Mucosa of descending colon (tissue), 3 donors: ENCODE results near the gene SLC19A3. TPM values are rescaled to one million over a fixed set of nuclear protein-coding genes. Genes with fewer than 3 reads are reported as not detected.
A peak's percentile ranks its signal among the peaks of the same experiment; 100 is the strongest.

Experiments
- ATAC-seq: fragments of 200-7000 bp; cut with Tn5 transposase; one replicate; pipeline ENCODE4 v1.9.1; 2020; ENCODE audit warnings: mild to moderate bottlenecking, moderate library complexity
- DNase-seq, 3 donors: peaks; one replicate each; pipeline ENCODE4 v3.0.0-alpha.2; 2020
- H3K36me3 ChIP-seq: fragments of 200-600 bp; one replicate; pipeline ENCODE4 v1.8.0; 2021; ENCODE audit warnings: low read depth, mild to moderate bottlenecking
- H3K4me1 ChIP-seq: fragments of 200-600 bp; one replicate; pipeline ENCODE4 v1.8.0; 2021; ENCODE audit warnings: low read depth, mild to moderate bottlenecking
- H3K4me3 ChIP-seq: fragments of 200-600 bp; one replicate; pipeline ENCODE4 v1.8.0; 2021; ENCODE audit warnings: mild to moderate bottlenecking
- H3K9me3 ChIP-seq: fragments of 200-600 bp; one replicate; pipeline ENCODE4 v1.8.0; 2021; ENCODE audit warnings: mild to moderate bottlenecking
- intact Hi-C, 2 donors: fragments of 100-400 bp; cut with DNase I in 1 of 2; cut with micrococcal nuclease in 1 of 2; formaldehyde crosslinking; loops; one replicate each; pipeline versions ENCODE4 v1.11.0 to v1.11.1; 2022; cut with DNase I, micrococcal nuclease
- total RNA-seq, 3 donors: library from RNA; stranded (reverse); fragmentation: NEBNext Ultra II Directional in 2 of 3; extraction: Animal tissue kit (Norgen Biotek cat#: 25700) in 2 of 3; gene quantifications; one replicate each; pipeline versions ENCODE4 v1.2.1 to v1.2.4, GENCODE V29; 2021 to 2023
- TF ChIP-seq, protein P1 (sequence below): fragments of 200-600 bp; IDR thresholded peaks from one replicate; pipeline ENCODE4 v1.8.0; 2022; ENCODE audit warnings: antibody characterized with exemption, mild to moderate bottlenecking
- donor health status: DM: no; HTN: no; CAD: no; lungs with moderate emphysema.
- donor health status: DM: no; HTN: no; CAD: no.
- donor health status: DM: no; HTN: yes; CAD: no.

Gene SLC19A3
- total RNA-seq, 3 donors from 2014 or later: 4.5 to 28.8 (median 21.6) TPM

DNA sequence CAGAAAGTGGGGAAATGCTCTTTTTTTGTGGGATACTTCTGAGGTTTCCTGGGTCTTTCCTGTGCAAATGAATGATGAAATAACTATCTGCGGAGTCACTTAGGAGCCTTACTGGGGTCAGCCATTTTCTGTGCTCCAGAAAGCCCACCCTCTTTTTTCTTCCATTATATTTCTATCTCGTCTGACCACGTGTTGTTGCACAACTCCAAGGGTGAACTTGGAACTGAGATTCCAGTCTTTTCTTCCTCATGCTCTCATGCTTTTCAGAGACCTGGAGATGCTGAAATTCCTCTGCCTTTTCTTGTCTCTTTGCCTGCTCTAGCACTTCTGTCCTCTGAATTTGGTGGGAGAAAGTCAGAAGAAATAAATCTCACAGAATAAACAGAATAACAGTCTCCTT is 56.0 kb downstream of the SLC19A3 start:
- Histone ChIP-seq H3K4me1 (no peaks in the 10 kb centered on the region), H3K4me3 (no peak overlapping the region), H3K36me3 (no peaks in the 10 kb centered on the region), H3K9me3 (no peaks in the 10 kb centered on the region)
- TF ChIP-seq, protein P1, sequence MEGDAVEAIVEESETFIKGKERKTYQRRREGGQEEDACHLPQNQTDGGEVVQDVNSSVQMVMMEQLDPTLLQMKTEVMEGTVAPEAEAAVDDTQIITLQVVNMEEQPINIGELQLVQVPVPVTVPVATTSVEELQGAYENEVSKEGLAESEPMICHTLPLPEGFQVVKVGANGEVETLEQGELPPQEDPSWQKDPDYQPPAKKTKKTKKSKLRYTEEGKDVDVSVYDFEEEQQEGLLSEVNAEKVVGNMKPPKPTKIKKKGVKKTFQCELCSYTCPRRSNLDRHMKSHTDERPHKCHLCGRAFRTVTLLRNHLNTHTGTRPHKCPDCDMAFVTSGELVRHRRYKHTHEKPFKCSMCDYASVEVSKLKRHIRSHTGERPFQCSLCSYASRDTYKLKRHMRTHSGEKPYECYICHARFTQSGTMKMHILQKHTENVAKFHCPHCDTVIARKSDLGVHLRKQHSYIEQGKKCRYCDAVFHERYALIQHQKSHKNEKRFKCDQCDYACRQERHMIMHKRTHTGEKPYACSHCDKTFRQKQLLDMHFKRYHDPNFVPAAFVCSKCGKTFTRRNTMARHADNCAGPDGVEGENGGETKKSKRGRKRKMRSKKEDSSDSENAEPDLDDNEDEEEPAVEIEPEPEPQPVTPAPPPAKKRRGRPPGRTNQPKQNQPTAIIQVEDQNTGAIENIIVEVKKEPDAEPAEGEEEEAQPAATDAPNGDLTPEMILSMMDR: no peak
- intact Hi-C loops: loop anchor here in 1 of 2 donors (5.0 to 10.0 kb wide), 2 partner anchors 105 to 223 kb away; no protein-coding TSS in a partner anchor
- DNase-seq (no peak), ATAC-seq (no peak)

DNA sequence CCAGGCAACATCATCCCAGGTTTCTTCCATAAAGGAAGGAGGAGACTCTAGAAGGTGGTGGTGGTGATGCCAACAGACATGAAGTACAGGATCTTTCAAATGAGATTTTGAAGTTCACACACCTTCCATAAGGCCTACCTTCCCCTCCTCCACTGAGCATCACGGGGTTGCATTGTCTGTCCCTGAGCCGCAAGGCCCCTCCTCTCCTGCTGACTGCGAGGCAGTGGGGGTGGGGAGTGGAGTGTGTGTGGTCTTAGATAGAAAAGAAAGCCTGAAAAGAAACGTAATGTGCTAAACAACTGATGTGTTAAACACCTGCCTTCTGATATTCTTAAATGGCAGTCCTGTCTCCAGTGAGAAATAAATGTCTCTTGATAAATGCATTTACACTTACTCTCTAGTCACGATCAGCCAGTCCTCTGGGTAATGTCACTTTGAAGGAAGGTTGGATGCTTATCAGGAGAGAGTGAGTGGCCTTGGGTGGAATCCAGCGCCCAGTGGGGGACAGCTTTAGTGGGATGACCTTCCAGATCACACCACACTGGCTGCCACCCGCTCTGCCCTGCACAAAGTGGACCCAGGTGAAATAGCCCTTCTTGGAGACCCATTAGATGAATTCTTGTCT is 56.7 kb downstream of the SLC19A3 start:
- DNase-seq (no peak), ATAC-seq (no peak)
- H3K4me3 ChIP-seq: no peak overlapping the region
- H3K36me3 ChIP-seq: no peaks in the 10 kb centered on the region
- H3K4me1 ChIP-seq: no peaks in the 10 kb centered on the region
- intact Hi-C loops: loop anchor here in 1 of 2 donors (5.0 to 10.0 kb wide), 2 partner anchors 106 to 224 kb away; no protein-coding TSS in a partner anchor
- TF ChIP-seq, protein P1: no peak
- H3K9me3 ChIP-seq: no peaks in the 10 kb centered on the region

DNA sequence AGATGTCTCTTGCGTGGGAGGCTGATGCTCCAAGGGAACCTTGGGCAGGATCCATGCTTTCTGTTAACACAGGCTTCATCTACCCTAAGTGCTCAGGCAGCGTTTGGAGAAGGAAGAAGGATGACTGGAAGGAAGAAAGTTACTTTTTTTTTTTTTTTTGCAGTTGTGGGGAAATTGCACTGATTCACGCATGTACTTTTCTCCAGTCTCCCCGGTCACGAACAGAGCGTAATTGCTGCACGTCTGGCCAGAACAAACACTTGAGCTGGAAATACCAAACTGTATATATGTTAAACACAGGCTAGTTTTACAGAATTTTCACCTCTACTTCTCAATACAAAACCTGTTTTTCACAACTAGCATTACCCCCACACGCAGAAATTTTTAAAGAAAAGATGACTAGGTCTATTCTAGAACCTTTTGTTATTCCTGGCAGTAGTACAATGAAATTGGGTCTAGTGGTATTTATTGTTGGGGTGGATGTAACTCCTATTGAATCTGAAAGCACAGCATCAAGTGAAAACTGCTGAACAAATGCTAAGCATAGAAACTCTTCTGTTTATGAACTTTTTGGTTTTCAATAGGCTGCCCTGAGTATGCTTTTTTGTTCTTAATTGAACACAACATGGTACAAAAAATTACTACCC is 60.5 kb downstream of the SLC19A3 start:
- DNase-seq: no peak
- TF ChIP-seq, protein P1: no peak
- intact Hi-C loops: loop anchor here in 1 of 2 donors (5.0 kb wide), 1 partner anchor 110 kb away; no protein-coding TSS in a partner anchor
- Histone ChIP-seq H3K4me1 (no peaks in the 10 kb centered on the region), H3K36me3 (no peaks in the 10 kb centered on the region), H3K9me3 (no peaks in the 10 kb centered on the region), H3K4me3 (no peak overlapping the region)
- ATAC-seq: no peak

DNA sequence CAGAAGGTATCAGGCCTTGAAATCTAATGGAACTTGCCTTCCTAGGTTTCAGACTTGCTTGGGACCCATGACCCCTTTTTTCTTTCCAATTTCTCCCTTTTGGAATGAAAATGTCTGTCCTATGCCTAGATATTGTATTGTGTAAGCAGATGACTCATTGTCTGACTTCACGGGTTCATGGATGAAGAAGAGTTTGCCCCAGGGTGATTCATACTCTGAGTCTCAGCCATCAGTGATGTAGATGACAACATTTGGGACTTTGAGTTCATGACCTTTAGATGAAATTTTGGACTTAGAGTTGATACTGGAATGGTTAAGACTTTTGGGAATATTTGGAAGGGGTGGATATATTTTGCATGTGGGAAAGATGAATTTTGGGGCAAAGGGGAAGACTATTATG is 62.4 kb downstream of the SLC19A3 start:
- no peaks in the 10 kb centered on the region for H3K4me1 ChIP-seq
- DNase-seq (no peak), ATAC-seq (peak; percentile 67)
- H3K4me3 ChIP-seq: no peak overlapping the region
- no peaks in the 10 kb centered on the region for H3K36me3 ChIP-seq
- H3K9me3 ChIP-seq: no peaks in the 10 kb centered on the region
- TF ChIP-seq, protein P1: no peak
- intact Hi-C loops: loop anchor here in 1 of 2 donors (5.0 kb wide), 1 partner anchor 112 kb away; no protein-coding TSS in a partner anchor

DNA sequence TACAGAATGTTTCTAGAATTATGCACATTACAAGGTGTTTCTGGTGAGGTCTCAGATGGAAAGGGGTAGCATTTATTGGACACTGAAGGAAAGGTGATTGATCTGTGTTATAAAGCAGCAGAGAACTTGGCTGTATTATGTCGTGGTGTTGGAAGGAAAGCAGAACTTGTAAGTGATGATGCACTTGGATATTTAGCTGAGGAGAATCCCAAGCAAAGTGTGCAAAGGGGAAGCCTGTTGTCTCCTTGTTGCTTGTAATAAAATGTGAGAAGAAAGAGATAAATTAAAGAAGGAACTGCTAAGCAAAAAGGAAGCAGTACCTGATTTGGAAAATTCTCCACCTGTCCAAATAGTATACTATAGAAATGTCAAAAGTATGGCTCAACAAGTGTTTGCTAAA is 63.4 kb downstream of the SLC19A3 start:
- intact Hi-C loops: no loop called here
- DNase-seq (no peak), ATAC-seq (no peak)
- Histone ChIP-seq H3K4me1 (no peaks in the 10 kb centered on the region), H3K4me3 (no peak overlapping the region), H3K9me3 (no peaks in the 10 kb centered on the region), H3K36me3 (no peaks in the 10 kb centered on the region)
- TF ChIP-seq, protein P1: no peak
